Astrocyte of the cerebellum (primary cell): ENCODE data around the gene MMP21.

ENCODE experiments used
- DNase-seq: peaks from one replicate; pipeline ENCODE4 v3.0.0-alpha.2; 2011; ENCODE audit warnings: low read depth
- H3K4me3 ChIP-seq: 2 replicates; pipeline ENCODE4 v1.5.1; 2011; ENCODE audit warnings: mild to moderate bottlenecking, low read depth, low read length, moderate library complexity
- CTCF ChIP-seq: IDR thresholded peaks from 2 replicates; pipeline ENCODE4 v1.5.1; 2012; ENCODE audit warnings: low read length, low read depth, moderate library complexity, mild to moderate bottlenecking; ENCODE audit errors: missing control alignments
- in situ Hi-C: cut with HindIII; loops from 2 replicates; pipeline ENCODE4 v1.10.0; 2017; ENCODE audit warnings: low sequenced_read_pairs

Gene MMP21

GRCh38 chr10:125738206-125738605 lies 37.4 kb downstream of the MMP21 start:
- in situ Hi-C loops = no loop called here
- no peak for DNase-seq

GRCh38 chr10:125734823-125735222 lies 40.8 kb downstream of the MMP21 start:
- no peak for DNase-seq
- in situ Hi-C loops = no loop called here
- TF ChIP-seq CTCF = no peak
- no peak overlapping the region for H3K4me3 ChIP-seq

More at GRCh38 chr10:125738206-125738605, 37.4 kb downstream of the MMP21 start:
- no peak for TF ChIP-seq CTCF
- no peak overlapping the region for H3K4me3 ChIP-seq

- TF ChIP-seq CTCF = no peak
- DNase-seq = no peak
- no peak overlapping the region for H3K4me3 ChIP-seq
- in situ Hi-C loops = no loop called here
Observed at GRCh38 chr10:125734148-125734547, 41.5 kb downstream of the MMP21 start.

GRCh38 chr10:125727436-125727835 lies 48.2 kb downstream of the MMP21 start:
- DNase-seq = no peak
- no peak overlapping the region for H3K4me3 ChIP-seq
- TF ChIP-seq CTCF = no peak
- in situ Hi-C loops = no loop called here

GRCh38 chr10:125726914-125727313 lies 48.7 kb downstream of the MMP21 start:
- H3K4me3 ChIP-seq = no peak overlapping the region
- in situ Hi-C loops = no loop called here
- TF ChIP-seq CTCF = no peak
- no peak for DNase-seq

GRCh38 chr10:125722811-125723210 lies 52.8 kb downstream of the MMP21 start:
- H3K4me3 ChIP-seq = no peak overlapping the region
- no peak for TF ChIP-seq CTCF
- in situ Hi-C loops = no loop called here

GRCh38 chr10:125721035-125721434 lies 54.6 kb downstream of the MMP21 start:
- in situ Hi-C loops = no loop called here
- DNase-seq = no peak
- TF ChIP-seq CTCF = no peak
- H3K4me3 ChIP-seq = no peak overlapping the region

More at GRCh38 chr10:125722811-125723210, 52.8 kb downstream of the MMP21 start:
- DNase-seq = no peak
